HG03108 (cell line): Measurements from ENCODE around the gene ATG101.
"Not testable (repeated sequence)": the region's sequence is repeated elsewhere in the genome, so short reads cannot be mapped to it uniquely, and the experiment has no call there.

ENCODE experiments used
- ATAC-seq: cut with Tn5 transposase; IDR thresholded peaks from one replicate; pipeline ENCODE4 v1.9.1; 2021; ENCODE audit warnings: moderate library complexity; ENCODE audit not compliant: unreplicated experiment

ATG101 gene

GRCh38 chr12:52097045-52097666 lies 27.4 kb downstream of the ATG101 start:
- no peak for ATAC-seq

- ATAC-seq, result not testable (repeated sequence)
Measured at GRCh38 chr12:52104431-52105089, 34.8 kb downstream of the ATG101 start.

GRCh38 chr12:52116222-52117125 lies 46.7 kb downstream of the ATG101 start:
- ATAC-seq, result not testable (repeated sequence)

- peak; percentile 16 for ATAC-seq
Measured at GRCh38 chr12:52117806-52118475, 48.2 kb downstream of the ATG101 start.

- no peak for ATAC-seq
Measured at GRCh38 chr12:52119398-52120254, 49.8 kb downstream of the ATG101 start.

- ATAC-seq, result no peak
Measured at GRCh38 chr12:52120951-52121823, 51.4 kb downstream of the ATG101 start.

GRCh38 chr12:52121824-52122539 lies 52.2 kb downstream of the ATG101 start:
- ATAC-seq, result no peak

GRCh38 chr12:52122540-52122871 lies 52.7 kb downstream of the ATG101 start:
- ATAC-seq, result no peak

- ATAC-seq, result no peak
Measured at GRCh38 chr12:52122904-52123303, 53.1 kb downstream of the ATG101 start.

GRCh38 chr12:52123487-52124186 lies 53.9 kb downstream of the ATG101 start:
- no peak for ATAC-seq

- ATAC-seq, result no peak
Measured at GRCh38 chr12:52125476-52125900, 55.7 kb downstream of the ATG101 start.

GRCh38 chr12:52126050-52126604 lies 56.3 kb downstream of the ATG101 start:
- no peak for ATAC-seq
